Thyroid gland (tissue), 4 donors: ENCODE data around the gene RPL5. TPM values are rescaled to one million over a fixed set of nuclear protein-coding genes. Genes with fewer than 3 reads are reported as not detected.

Experiments used
- DNase-seq, 2 donors: peaks; one replicate each; pipeline ENCODE4 v3.0.0-alpha.2; 2019
- H3K27ac ChIP-seq, 3 donors: fragments of 200-600 bp; sonication (generic); 1 replicate in 2 of 3; 2 replicates in 1 of 3; pipeline ENCODE4 v1.5.1; 2016 to 2019; ENCODE audit warnings: mild to moderate bottlenecking in 1 of 3, moderate library complexity in 1 of 3
- H3K27me3 ChIP-seq: fragments of 200-600 bp; sonication (generic); one replicate; pipeline ENCODE4 v1.5.1; 2019
- H3K36me3 ChIP-seq, 2 donors: fragments of 200-600 bp; sonication (generic); one replicate each; pipeline ENCODE4 v1.5.1; 2016 to 2019
- H3K4me1 ChIP-seq, 2 donors: fragments of 200-600 bp; sonication (generic); one replicate each; pipeline ENCODE4 v1.5.1; 2017 to 2019
- H3K4me3 ChIP-seq, 3 donors: fragments of 200-600 bp; sonication (generic); replicated peaks in 1 of 3; 1 replicate in 2 of 3; 2 replicates in 1 of 3; pipeline ENCODE4 v1.5.1; 2016; ENCODE audit warnings: mild to moderate bottlenecking in 1 of 3
- H3K9me3 ChIP-seq: fragments of 200-600 bp; sonication (generic); one replicate; pipeline ENCODE4 v1.5.1; 2017
- CTCF ChIP-seq, 6 experiments: fragments of 200-600 bp in 3 of 6; fragments of 450-650 bp in 3 of 6; sonication (generic) in 3 of 6; IDR thresholded peaks; one replicate each; pipeline ENCODE4 v1.5.1; 2016 to 2019; ENCODE audit warnings: antibody characterized with exemption in 6 of 6, mild to moderate bottlenecking in 2 of 6, inconsistent platforms in 1 of 6, moderate library complexity in 1 of 6
- POLR2A ChIP-seq, 2 donors: fragments of 450-650 bp; IDR thresholded peaks; one replicate each; pipeline ENCODE4 v1.6.1; 2017; ENCODE audit warnings: antibody characterized with exemption in 2 of 2, mild to moderate bottlenecking in 2 of 2, moderate library complexity in 1 of 2
- WGBS, 2 donors: methylation state at CpG; one replicate each; pipeline ENCODE4 v1.1.5; 2017; 5-methylcytosine and 5-hydroxymethylcytosine counted together
- intact Hi-C: fragments of 100-400 bp; cut with DNase I; formaldehyde crosslinking; loops from one replicate; pipeline ENCODE4 v1.15.1; 2023
- total RNA-seq, 4 donors: library from RNA; depleted of rRNA; stranded (reverse); fragments of >200 nt; gene quantifications; one replicate each; pipeline ENCODE4 v1.2.3, GENCODE V29; 2016

RPL5 gene
- total RNA-seq, 4 donors from 2014 or later = 1,556 to 2,409 (median 1,666) TPM

DNA sequence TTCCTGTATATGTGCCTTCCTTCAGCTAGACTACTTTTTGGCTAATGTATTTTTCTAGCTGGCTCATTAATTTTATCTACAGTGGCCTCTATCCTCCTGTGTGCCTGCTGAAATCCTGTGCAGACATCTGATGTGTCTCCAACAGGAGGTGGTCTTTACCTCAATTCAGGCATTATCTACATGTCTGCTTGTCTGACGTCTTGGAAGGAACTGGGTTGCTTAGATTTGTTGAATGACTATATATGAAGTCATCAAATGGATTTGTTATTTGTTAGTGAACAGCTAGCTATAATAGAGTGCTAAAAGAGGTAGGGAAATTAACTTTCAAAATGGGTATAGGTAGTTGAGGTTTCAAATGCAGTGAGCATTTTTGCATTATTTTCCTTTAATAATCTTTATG lies 6.7 kb downstream of the RPL5 start:
- WGBS, 2 donors = 0% methylated on average over 1 of the region's 1 CpG
- H3K36me3 ChIP-seq = peaks cover 70 to 81% of the 10 kb centered on the region in 2 donors
- H3K4me1 ChIP-seq = peaks cover 8 to 13% of the 10 kb centered on the region in 2 donors

DNA sequence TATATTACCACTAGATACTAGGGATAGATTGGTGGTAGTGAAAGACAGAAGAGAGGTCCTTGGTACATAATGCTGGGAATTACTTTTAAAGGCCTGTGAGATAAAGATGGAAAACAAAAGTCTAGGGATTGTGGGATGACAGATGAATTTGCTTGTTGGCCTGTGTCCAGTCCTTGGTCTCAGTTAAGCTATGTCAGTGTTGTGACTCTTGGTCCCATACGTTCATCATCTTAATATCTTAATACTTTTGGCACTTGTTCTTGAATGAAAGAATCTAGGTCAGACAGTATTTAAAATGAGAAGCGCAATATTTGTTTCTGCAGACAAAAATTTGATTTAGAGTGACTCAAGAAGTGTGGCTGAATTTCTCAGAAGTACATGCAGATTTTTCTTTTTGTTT lies 7.6 kb downstream of the RPL5 start:
- WGBS, 2 donors = 71 to 82% methylated on average over 2 of the region's 2 CpGs
- Histone ChIP-seq H3K9me3 (no peaks in the 10 kb centered on the region), H3K36me3 (peaks cover 66 to 81% of the 10 kb centered on the region in 2 donors), H3K27ac (no peak overlapping the region), H3K4me1 (peaks cover 0 to 4% of the 10 kb centered on the region in 2 donors), H3K27me3 (no peaks in the 10 kb centered on the region), H3K4me3 (no peak overlapping the region)
- TF ChIP-seq CTCF (IDR thresholded peaks at IDR 0.05) (no peak), POLR2A (IDR thresholded peaks at IDR 0.05) (no peak)
- intact Hi-C loops = no loop called here
- DNase-seq = no peak

More for the DNA sequence above, 6.7 kb downstream of the RPL5 start:
- intact Hi-C loops = no loop called here
- no peak for DNase-seq
- no peaks in the 10 kb centered on the region for H3K9me3 ChIP-seq
- no peaks in the 10 kb centered on the region for H3K27me3 ChIP-seq
- TF ChIP-seq POLR2A (IDR thresholded peaks at IDR 0.05) (no peak), CTCF (IDR thresholded peaks at IDR 0.05) (no peak)
- no peak overlapping the region for H3K4me3 ChIP-seq
- no peak overlapping the region for H3K27ac ChIP-seq

GRCh38 chr1:92840600-92840999 lies 8.8 kb downstream of the RPL5 start:
- Histone ChIP-seq H3K36me3 (peaks cover 59 to 71% of the 10 kb centered on the region in 2 donors), H3K4me3 (no peak overlapping the region), H3K27me3 (no peaks in the 10 kb centered on the region), H3K27ac (no peak overlapping the region), H3K9me3 (no peaks in the 10 kb centered on the region), H3K4me1 (peaks cover 0 to 4% of the 10 kb centered on the region in 2 donors)
- intact Hi-C loops = no loop called here
- WGBS, 2 donors = 70 to 74% methylated on average over 5 of the region's 5 CpGs
- TF ChIP-seq POLR2A (IDR thresholded peaks at IDR 0.05) (no peak), CTCF (IDR thresholded peaks at IDR 0.05) (no peak)
- DNase-seq = no peak

GRCh38 chr1:92842082-92843045 lies 10.5 kb downstream of the RPL5 start:
- Histone ChIP-seq H3K27ac (no peak overlapping the region), H3K4me3 (no peak overlapping the region), H3K36me3 (peaks cover 48 to 58% of the 10 kb centered on the region in 2 donors), H3K4me1 (peaks cover 0 to 4% of the 10 kb centered on the region in 2 donors), H3K27me3 (no peaks in the 10 kb centered on the region), H3K9me3 (no peaks in the 10 kb centered on the region)
- DNase-seq = no peak
- TF ChIP-seq POLR2A (IDR thresholded peaks at IDR 0.05) (no peak), CTCF (IDR thresholded peaks at IDR 0.05) (no peak)
- 90 to 92% methylated on average over 4 of the region's 4 CpGs for WGBS, 2 donors
- intact Hi-C loops = no loop called here

DNA sequence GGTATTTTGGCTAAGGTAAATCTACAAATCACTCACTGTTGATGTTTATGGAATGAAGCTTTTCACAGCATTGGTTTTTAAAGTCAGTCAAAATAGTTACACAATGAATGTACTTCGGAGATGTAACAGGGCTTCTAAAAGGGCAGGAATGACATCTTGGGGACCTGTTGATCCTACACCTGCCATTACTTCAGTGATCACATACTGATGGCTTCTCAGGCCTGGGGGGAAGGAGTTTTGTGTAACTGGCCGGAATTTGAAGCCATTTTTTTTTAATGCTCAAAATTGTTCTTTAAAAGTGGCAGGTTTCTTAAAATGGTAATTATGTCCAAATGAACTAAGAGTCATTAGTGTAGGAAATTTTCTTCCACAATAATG lies 11.2 kb downstream of the RPL5 start:
- 39 to 50% methylated on average over 2 of the region's 2 CpGs for WGBS, 2 donors
- Histone ChIP-seq H3K27ac (no peak overlapping the region), H3K27me3 (no peaks in the 10 kb centered on the region), H3K9me3 (no peaks in the 10 kb centered on the region), H3K4me1 (peaks cover 0 to under 1% of the 10 kb centered on the region in 2 donors), H3K4me3 (no peak overlapping the region), H3K36me3 (peaks cover 43 to 52% of the 10 kb centered on the region in 2 donors)
- intact Hi-C loops = no loop called here
- no peak for TF ChIP-seq CTCF (IDR thresholded peaks at IDR 0.05)
- TF ChIP-seq POLR2A (IDR thresholded peaks at IDR 0.05) = no peak
- no peak for DNase-seq
